GM21390 (cell line): ENCODE measurements around the gene ARHGAP42.
"Not testable (repeated sequence)": the region's sequence is repeated elsewhere in the genome, so short reads cannot be mapped to it uniquely, and the experiment has no call there.

Source experiments
- ATAC-seq: cut with Tn5 transposase; IDR thresholded peaks from one replicate; pipeline ENCODE4 v1.9.1; 2021; ENCODE audit not compliant: unreplicated experiment

ARHGAP42 gene

GRCh38 chr11:100719362-100719761, 32.3 kb downstream of the ARHGAP42 start:
- ATAC-seq = no peak

GRCh38 chr11:100719809-100720221, 32.7 kb downstream of the ARHGAP42 start:
- no peak for ATAC-seq

GRCh38 chr11:100726680-100727079, 39.6 kb downstream of the ARHGAP42 start:
- no peak for ATAC-seq

- no peak for ATAC-seq
Observed at GRCh38 chr11:100727410-100727809, 40.3 kb downstream of the ARHGAP42 start.

- ATAC-seq = no peak
Observed at GRCh38 chr11:100730266-100730665, 43.2 kb downstream of the ARHGAP42 start.

GRCh38 chr11:100731471-100731870, 44.4 kb downstream of the ARHGAP42 start:
- ATAC-seq = no peak

- ATAC-seq = no peak
Observed at GRCh38 chr11:100732949-100733348, 45.9 kb downstream of the ARHGAP42 start.

- ATAC-seq = peak; percentile 66
Observed at GRCh38 chr11:100734743-100735527, 47.8 kb downstream of the ARHGAP42 start.

GRCh38 chr11:100735949-100736675, 49.0 kb downstream of the ARHGAP42 start:
- no peak for ATAC-seq

GRCh38 chr11:100738701-100739270, 51.7 kb downstream of the ARHGAP42 start:
- no peak for ATAC-seq

- no peak for ATAC-seq
Observed at GRCh38 chr11:100739666-100740065, 52.6 kb downstream of the ARHGAP42 start.

GRCh38 chr11:100740440-100740839, 53.4 kb downstream of the ARHGAP42 start:
- ATAC-seq = no peak

GRCh38 chr11:100741866-100742625, 55.0 kb downstream of the ARHGAP42 start:
- ATAC-seq = peak; percentile 28

GRCh38 chr11:100746448-100746847, 59.4 kb downstream of the ARHGAP42 start:
- ATAC-seq = no peak

- no peak for ATAC-seq
Observed at GRCh38 chr11:100748153-100748552, 61.1 kb downstream of the ARHGAP42 start.

- not testable (repeated sequence) for ATAC-seq
Observed at GRCh38 chr11:100749887-100750565, 62.9 kb downstream of the ARHGAP42 start.

GRCh38 chr11:100750566-100750891, 63.4 kb downstream of the ARHGAP42 start:
- ATAC-seq = not testable (repeated sequence)

GRCh38 chr11:100752371-100753171, 65.5 kb downstream of the ARHGAP42 start:
- no peak for ATAC-seq

- no peak for ATAC-seq
Observed at GRCh38 chr11:100753172-100753543, 66.1 kb downstream of the ARHGAP42 start.

GRCh38 chr11:100753571-100753970, 66.5 kb downstream of the ARHGAP42 start:
- ATAC-seq = no peak
